Lower leg skin (tissue), 4 donors: ENCODE results near the gene SNAP29. TPM values are rescaled to one million over a fixed set of nuclear protein-coding genes. Genes with fewer than 3 reads are reported as not detected.

Experiments
- DNase-seq, 2 donors: peaks; one replicate each; pipeline ENCODE4 v3.0.0-alpha.2; 2019; ENCODE audit warnings: low spot score in 2 of 2
- H3K4me3 ChIP-seq: fragments of 200-600 bp; sonication (generic); 2 replicates; pipeline ENCODE4 v1.5.1; 2017; ENCODE audit warnings: mild to moderate bottlenecking, low read depth; ENCODE audit not compliant: poor library complexity, severe bottlenecking
- POLR2A ChIP-seq, 2 donors: fragments of 450-650 bp; IDR thresholded peaks; one replicate each; pipeline ENCODE4 v1.6.1; 2016 to 2017; ENCODE audit warnings: antibody characterized with exemption in 2 of 2, mild to moderate bottlenecking in 1 of 2, moderate library complexity in 1 of 2
- WGBS, 2 donors: methylation state at CpG; one replicate each; pipeline ENCODE4 v1.1.5; 2018; 5-methylcytosine and 5-hydroxymethylcytosine counted together
- intact Hi-C: fragments of 100-400 bp; cut with DNase I; formaldehyde crosslinking; loops from one replicate; pipeline ENCODE4 v1.15.0; 2023; ENCODE audit warnings: low total_unique reads
- total RNA-seq, 4 donors: library from RNA; depleted of rRNA; stranded (reverse); fragments of >200 nt; gene quantifications; one replicate each; pipeline ENCODE4 v1.1.0, GENCODE V29; 2016
- TF ChIP-seq, protein P1 (sequence below), 3 donors: fragments of 450-650 bp; IDR thresholded peaks; one replicate each; pipeline ENCODE4 v1.5.1; 2016; ENCODE audit warnings: antibody characterized with exemption in 3 of 3, mild to moderate bottlenecking in 3 of 3, moderate library complexity in 2 of 3

SNAP29 gene
- total RNA-seq, result 10 to 100 TPM; 25.0 to 34.4 (median 32.9) TPM

DNA sequence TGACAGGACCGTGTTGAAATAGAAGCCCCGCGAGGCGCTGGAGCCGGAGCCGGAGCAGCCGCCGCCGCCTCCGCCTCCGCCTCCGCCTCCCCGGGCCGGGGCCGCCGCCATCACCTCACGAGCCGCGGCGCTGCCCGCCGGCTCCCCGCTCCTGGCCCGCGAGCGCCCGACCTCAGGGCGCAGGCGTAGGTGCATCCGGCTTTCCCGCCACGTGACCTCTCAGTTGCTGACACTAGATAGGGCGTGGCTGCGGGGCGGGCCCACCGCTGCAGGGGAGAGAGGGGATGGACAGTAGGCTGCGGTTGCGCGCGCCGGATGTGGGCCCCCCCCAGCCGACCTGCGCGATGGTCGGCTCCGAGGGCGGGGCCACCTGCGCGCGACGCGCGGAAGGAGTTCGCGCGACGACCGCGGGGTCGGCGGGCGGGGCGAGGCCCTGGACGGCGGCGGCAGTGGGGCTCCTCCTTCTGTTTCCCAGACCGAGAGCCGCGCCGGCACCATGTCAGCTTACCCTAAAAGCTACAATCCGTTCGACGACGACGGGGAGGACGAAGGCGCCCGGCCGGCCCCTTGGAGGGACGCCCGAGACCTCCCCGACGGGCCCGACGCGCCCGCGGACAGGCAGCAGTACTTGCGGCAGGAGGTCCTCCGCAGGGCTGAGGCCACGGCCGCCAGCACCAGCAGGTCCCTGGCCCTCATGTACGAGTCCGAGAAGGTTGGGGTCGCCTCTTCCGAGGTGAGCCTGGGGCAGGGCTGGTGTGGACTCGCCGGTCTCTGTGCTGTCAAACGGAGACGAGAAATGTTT is at the start of gene SNAP29, which contains the start of gene PI4KA:
TSS of gene SNAP29 (plus strand) at position 393 of the 802 bp plus-strand sequence. CDS start at position 497, 104 bp downstream.
TSS of gene PI4KA (minus strand) at position 197 of the 802 bp plus-strand sequence. CDS start at position 111, 86 bp downstream.
- DNase-seq, result peak; percentile 98 to 100
- TF ChIP-seq POLR2A (IDR thresholded peaks at IDR 0.05), result no peak
- TF ChIP-seq, protein P1, sequence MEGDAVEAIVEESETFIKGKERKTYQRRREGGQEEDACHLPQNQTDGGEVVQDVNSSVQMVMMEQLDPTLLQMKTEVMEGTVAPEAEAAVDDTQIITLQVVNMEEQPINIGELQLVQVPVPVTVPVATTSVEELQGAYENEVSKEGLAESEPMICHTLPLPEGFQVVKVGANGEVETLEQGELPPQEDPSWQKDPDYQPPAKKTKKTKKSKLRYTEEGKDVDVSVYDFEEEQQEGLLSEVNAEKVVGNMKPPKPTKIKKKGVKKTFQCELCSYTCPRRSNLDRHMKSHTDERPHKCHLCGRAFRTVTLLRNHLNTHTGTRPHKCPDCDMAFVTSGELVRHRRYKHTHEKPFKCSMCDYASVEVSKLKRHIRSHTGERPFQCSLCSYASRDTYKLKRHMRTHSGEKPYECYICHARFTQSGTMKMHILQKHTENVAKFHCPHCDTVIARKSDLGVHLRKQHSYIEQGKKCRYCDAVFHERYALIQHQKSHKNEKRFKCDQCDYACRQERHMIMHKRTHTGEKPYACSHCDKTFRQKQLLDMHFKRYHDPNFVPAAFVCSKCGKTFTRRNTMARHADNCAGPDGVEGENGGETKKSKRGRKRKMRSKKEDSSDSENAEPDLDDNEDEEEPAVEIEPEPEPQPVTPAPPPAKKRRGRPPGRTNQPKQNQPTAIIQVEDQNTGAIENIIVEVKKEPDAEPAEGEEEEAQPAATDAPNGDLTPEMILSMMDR (IDR thresholded peaks at IDR 0.05), result no peak
- intact Hi-C loops, result loop anchor here (5.0 kb wide), 1 partner anchor 148 kb away; no protein-coding TSS in a partner anchor
- WGBS, 2 donors, result 0 to 1% methylated on average over 18 to 36 of the region's 100 CpGs
- peak within 1 kb of the TSS; percentile 92 for H3K4me3 ChIP-seq

DNA sequence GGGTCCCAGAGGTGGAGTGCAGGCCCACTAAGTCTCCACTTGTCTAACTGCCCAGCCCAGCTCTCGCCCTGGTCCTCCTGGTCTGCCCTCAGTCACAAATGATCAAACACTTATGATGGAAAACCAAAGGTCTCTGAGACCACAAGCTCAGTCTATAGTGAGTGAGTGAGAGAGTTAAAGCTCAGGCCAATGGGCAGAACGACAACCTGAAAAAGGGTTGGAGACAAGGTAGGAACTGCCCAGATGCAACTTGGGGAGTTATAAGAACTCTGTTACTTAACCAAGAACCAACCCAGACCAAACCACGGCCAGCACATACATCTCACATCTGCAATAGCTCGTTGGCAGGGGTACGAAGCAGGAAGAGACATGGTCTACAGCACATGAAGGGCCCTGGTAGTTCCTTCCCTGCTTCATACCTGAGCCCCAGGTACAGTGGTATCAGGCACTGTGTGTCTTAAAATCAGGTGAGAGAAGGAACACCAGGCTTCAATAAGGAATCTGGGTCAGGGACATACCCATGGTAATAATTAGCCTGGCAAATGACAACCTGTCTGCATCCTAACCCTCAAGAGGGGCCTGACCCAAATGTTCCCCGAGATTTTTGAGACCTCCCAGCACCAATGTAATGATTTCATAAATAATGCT is 49.1 kb upstream of the SNAP29 start:
- 92% methylated on average over 6 of the region's 6 CpGs for WGBS, 2 donors
- no peak for TF ChIP-seq POLR2A (IDR thresholded peaks at IDR 0.05)
- TF ChIP-seq, protein P1 (IDR thresholded peaks at IDR 0.05), result no peak
- intact Hi-C loops, result no loop called here
- H3K4me3 ChIP-seq, result no peak overlapping the region
- DNase-seq, result no peak

DNA sequence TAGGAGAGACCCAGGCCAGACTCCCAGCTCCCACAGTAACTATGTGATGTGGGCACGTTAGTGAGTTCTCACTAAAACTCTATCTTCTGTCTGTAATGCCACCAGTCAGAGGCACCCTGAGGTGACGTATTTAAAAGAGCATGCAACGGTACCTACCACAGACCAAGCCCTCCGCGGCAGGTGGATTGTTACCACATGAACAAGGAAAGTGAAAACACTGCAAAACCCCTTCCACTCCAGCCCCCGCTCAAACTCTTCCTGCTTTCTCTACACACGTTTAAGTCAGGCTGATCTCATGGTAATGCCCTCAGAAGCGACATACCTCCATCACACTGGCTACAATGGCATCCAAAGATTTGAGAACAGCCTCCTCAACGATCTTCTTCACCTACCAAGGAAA is 48.2 kb upstream of the SNAP29 start:
- 85 to 94% methylated on average over 9 of the region's 9 CpGs for WGBS, 2 donors
- no peak for TF ChIP-seq POLR2A (IDR thresholded peaks at IDR 0.05)
- TF ChIP-seq, protein P1 (IDR thresholded peaks at IDR 0.05), result no peak
- DNase-seq, result peak in 1 of 2 donors; percentile 49
- no peak overlapping the region for H3K4me3 ChIP-seq
- intact Hi-C loops, result no loop called here

DNA sequence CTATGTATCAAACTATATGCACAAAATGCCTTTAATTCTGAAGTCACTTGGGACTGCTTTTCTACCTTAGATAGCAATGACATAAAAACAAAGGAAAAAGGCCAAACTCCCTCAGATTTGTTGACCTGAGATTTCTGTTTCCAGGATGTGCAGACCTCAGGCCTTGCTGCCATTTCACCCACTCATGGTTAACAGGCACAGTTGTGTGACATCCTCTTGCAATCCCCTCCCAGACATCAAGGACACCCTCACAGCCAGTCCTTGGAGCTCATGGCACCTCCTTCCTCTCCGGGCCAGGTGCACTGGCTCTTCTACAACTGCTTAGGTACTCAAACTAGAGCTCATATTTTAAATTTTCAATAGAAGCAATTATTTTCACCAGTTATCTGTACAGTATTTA is 47.6 kb upstream of the SNAP29 start:
- no peak for TF ChIP-seq POLR2A (IDR thresholded peaks at IDR 0.05)
- TF ChIP-seq, protein P1 (IDR thresholded peaks at IDR 0.05), result no peak
- intact Hi-C loops, result no loop called here
- H3K4me3 ChIP-seq, result no peak overlapping the region
- WGBS, 2 donors, result 87 to 96% methylated on average over 1 of the region's 1 CpG
- DNase-seq, result peak in 1 of 2 donors; percentile 17

DNA sequence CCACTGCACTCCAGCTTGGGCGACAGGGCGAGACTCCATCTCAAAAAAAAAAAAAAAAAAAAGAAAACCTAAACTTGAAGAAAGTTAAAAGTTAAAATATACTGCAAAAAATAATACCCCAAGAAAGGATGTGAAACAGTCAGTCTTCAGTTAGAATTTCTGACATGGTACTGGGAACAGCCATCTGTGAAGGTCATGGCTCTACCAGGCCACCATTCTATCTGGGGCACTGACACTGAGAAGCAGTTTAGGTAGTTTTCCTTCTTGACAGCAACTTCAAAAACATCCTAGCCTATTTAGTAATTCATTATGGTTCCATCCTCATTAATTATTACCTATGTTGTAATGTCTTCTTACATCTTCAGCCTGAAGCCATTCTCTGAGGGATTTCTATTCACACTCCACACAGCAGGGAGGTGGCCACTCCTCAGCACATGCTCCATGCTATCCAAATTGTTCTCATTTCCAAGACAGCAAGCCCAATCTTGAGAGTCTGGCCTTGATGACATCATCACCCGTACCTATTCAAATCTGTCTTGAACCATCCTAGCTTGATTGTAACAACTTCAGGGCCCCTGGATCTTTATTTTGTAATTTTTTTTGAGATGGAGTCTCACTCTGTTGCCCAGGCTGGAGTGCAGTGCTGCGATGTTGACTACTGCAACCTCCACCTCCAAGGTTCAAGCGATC is 46.7 kb upstream of the SNAP29 start:
- DNase-seq, result peak in 1 of 2 donors; percentile 6
- TF ChIP-seq, protein P1 (IDR thresholded peaks at IDR 0.05), result no peak
- TF ChIP-seq POLR2A (IDR thresholded peaks at IDR 0.05), result no peak
- 92 to 94% methylated on average over 5 of the region's 5 CpGs for whole genome bisulfite sequencing, 2 donors
- intact Hi-C loops, result no loop called here
- no peak overlapping the region for H3K4me3 ChIP-seq
